ENCODE data around the gene CHSY3. TPM values are rescaled to one million over a fixed set of nuclear protein-coding genes. Genes with fewer than 3 reads are reported as not detected.

Gene CHSY3
- total RNA-seq, 1 donor from 2014 or later, result 1.7 TPM

- Histone ChIP-seq H3K27me3 (ENCODE audit: control insufficient read depth, insufficient read depth, low read length) (no peaks in the 10 kb centered on the region), H3K36me3 (ENCODE audit: control insufficient read depth, insufficient read depth, low read length) (no peaks in the 10 kb centered on the region), H3K4me3 (ENCODE audit: low read depth, low read length) (no peak overlapping the region)
- no peak for DNase-seq (ENCODE audit: low read depth)
- no peak for TF ChIP-seq CTCF (IDR thresholded peaks at IDR 0.05; ENCODE audit: insufficient read depth, low read length, poor library complexity, severe bottlenecking)
Measured at GRCh38 chr5:130025511-130025910, 121.2 kb downstream of the CHSY3 start.

DNA sequence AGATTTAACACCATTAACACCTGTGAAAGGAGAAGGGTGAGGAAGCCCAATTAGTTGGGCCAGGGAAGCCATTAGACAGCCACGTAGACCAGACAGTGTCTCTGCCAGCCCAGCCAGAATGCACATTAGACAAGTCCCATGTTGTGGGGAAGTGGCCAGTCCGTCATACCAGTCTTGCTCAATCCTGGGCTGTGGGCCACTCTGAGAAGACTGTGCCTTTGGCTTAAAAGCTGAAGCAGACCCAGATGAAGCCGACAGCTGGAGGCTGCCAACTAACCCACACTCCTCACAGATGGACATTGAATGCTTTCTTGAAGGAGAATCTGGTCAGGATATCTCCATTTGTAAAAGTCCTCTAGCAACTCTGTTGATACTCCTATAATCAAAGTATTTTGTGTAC lies 128.5 kb downstream of the CHSY3 start:
- no peaks in the 10 kb centered on the region for H3K27me3 ChIP-seq (ENCODE audit: control insufficient read depth, insufficient read depth, low read length)
- DNase-seq (ENCODE audit: low read depth), result no peak
- TF ChIP-seq CTCF (IDR thresholded peaks at IDR 0.05; ENCODE audit: insufficient read depth, low read length, poor library complexity, severe bottlenecking), result no peak
- H3K36me3 ChIP-seq (ENCODE audit: control insufficient read depth, insufficient read depth, low read length), result no peaks in the 10 kb centered on the region
- H3K4me3 ChIP-seq (ENCODE audit: low read depth, low read length), result no peak overlapping the region

DNA sequence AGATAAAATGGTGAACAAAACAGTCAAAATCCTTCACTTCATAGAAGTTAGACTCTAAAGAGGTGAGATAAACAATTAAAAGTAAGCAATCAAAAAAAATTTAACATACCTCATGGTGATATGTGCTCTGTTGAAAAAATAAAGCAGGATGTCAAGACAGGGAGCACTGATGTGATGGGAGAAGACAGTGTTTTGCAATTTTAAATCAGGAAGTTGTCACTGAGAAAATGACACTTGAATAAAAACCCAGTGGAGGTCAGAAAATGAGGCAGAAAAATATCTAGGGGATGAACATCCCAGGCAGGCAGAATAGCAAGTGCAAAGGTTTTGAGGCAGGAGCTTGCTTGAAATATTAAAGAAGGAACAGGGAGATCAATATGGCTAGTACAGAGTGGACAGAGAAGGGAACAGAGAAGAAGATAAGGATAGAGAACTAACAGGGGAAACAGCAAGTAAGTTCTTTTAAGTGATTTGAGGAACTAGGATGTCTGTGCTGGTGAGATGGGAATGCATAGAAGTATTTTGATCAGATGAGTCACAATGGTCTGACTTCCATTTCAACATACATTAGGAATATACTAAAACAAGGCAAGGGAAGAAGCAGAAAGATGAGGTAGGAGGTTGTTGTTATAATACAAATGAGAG lies 130.4 kb downstream of the CHSY3 start:
- no peaks in the 10 kb centered on the region for H3K27me3 ChIP-seq (ENCODE audit: control insufficient read depth, insufficient read depth, low read length)
- H3K4me3 ChIP-seq (ENCODE audit: low read depth, low read length), result no peak overlapping the region
- no peak for TF ChIP-seq CTCF (IDR thresholded peaks at IDR 0.05; ENCODE audit: insufficient read depth, low read length, poor library complexity, severe bottlenecking)
- H3K36me3 ChIP-seq (ENCODE audit: control insufficient read depth, insufficient read depth, low read length), result no peaks in the 10 kb centered on the region
- no peak for DNase-seq (ENCODE audit: low read depth)

GRCh38 chr5:130035388-130035787 lies 131.1 kb downstream of the CHSY3 start:
- Histone ChIP-seq H3K27me3 (ENCODE audit: control insufficient read depth, insufficient read depth, low read length) (no peaks in the 10 kb centered on the region), H3K4me3 (ENCODE audit: low read depth, low read length) (no peak overlapping the region), H3K36me3 (ENCODE audit: control insufficient read depth, insufficient read depth, low read length) (no peaks in the 10 kb centered on the region)
- no peak for DNase-seq (ENCODE audit: low read depth)
- TF ChIP-seq CTCF (IDR thresholded peaks at IDR 0.05; ENCODE audit: insufficient read depth, low read length, poor library complexity, severe bottlenecking), result no peak

GRCh38 chr5:130037905-130038304 lies 133.6 kb downstream of the CHSY3 start:
- no peak for DNase-seq (ENCODE audit: low read depth)
- no peaks in the 10 kb centered on the region for H3K27me3 ChIP-seq (ENCODE audit: control insufficient read depth, insufficient read depth, low read length)
- no peak overlapping the region for H3K4me3 ChIP-seq (ENCODE audit: low read depth, low read length)
- no peaks in the 10 kb centered on the region for H3K36me3 ChIP-seq (ENCODE audit: control insufficient read depth, insufficient read depth, low read length)
- TF ChIP-seq CTCF (IDR thresholded peaks at IDR 0.05; ENCODE audit: insufficient read depth, low read length, poor library complexity, severe bottlenecking), result no peak

DNA sequence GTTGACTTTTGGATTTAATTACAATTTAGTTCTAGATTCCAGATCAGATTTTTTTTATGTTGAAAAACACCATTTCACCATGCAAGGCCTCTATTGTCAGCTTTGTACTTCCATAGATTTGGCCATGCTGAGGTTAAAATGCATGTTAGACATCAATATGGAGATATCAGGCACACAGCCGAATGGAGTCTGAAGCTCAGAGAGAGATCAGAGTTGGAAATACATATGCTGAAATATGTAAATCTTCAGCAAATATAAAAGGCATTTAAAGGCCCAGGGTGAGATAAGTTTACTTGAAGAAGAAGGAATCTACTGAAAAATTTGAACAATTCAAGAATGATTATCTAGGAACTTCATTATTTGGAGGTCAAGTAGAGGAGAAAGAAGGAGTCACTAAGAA lies 139.6 kb downstream of the CHSY3 start:
- H3K36me3 ChIP-seq (ENCODE audit: control insufficient read depth, insufficient read depth, low read length), result no peaks in the 10 kb centered on the region
- TF ChIP-seq CTCF (IDR thresholded peaks at IDR 0.05; ENCODE audit: insufficient read depth, low read length, poor library complexity, severe bottlenecking), result no peak
- no peak overlapping the region for H3K4me3 ChIP-seq (ENCODE audit: low read depth, low read length)
- no peak for DNase-seq (ENCODE audit: low read depth)
- no peaks in the 10 kb centered on the region for H3K27me3 ChIP-seq (ENCODE audit: control insufficient read depth, insufficient read depth, low read length)

All from kidney epithelial cell (primary cell).